Activated CD8-positive, alpha-beta T cell treated with anti-CD3 and anti-CD28 coated beads, Interleukin-2, amount 10 ng/mL, durations not matched to agents 7 days and 5 days (primary cell): ENCODE measurements around the gene FGFR3. TPM values are rescaled to one million over a fixed set of nuclear protein-coding genes. Genes with fewer than 3 reads are reported as not detected.
A peak's percentile ranks its signal among the peaks of the same experiment; 100 is the strongest.

ENCODE experiments used
- ATAC-seq: fragments of 150-1000 bp; cut with Tn5 transposase; one replicate; pipeline ENCODE4 v1.10.0; 2021; ENCODE audit warnings: moderate library complexity
- CTCF ChIA-PET: fragments of 350-600 bp; sonication (Branson Sonifier 250); formaldehyde crosslinking; loops from one replicate; lab custom pipeline; 2021; ENCODE audit warnings: antibody characterized with exemption; lab: Charles Lee
- POLR2A ChIA-PET: fragments of 350-600 bp; sonication (Branson Sonifier 250); formaldehyde crosslinking; loops from one replicate; lab custom pipeline; 2021; ENCODE audit warnings: antibody characterized with exemption; lab: Charles Lee
- DNase-seq: peaks from one replicate; pipeline ENCODE4 v3.0.0-alpha.2; 2020
- H3K27ac Mint-ChIP-seq: one replicate; pipeline ENCODE4 v1.8.0; 2021; ENCODE audit warnings: mild to moderate bottlenecking, mixed read lengths
- H3K27me3 Mint-ChIP-seq: one replicate; pipeline ENCODE4 v1.8.0; 2021; ENCODE audit warnings: low read depth, mixed read lengths
- H3K36me3 Mint-ChIP-seq: one replicate; pipeline ENCODE4 v1.8.0; 2021; ENCODE audit warnings: low read depth, mixed read lengths
- H3K4me1 Mint-ChIP-seq: one replicate; pipeline ENCODE4 v1.8.0; 2021; ENCODE audit warnings: low read depth, mixed read lengths
- H3K4me3 Mint-ChIP-seq: one replicate; pipeline ENCODE4 v1.8.0; 2021; ENCODE audit warnings: mild to moderate bottlenecking, mixed read lengths
- H3K9me3 Mint-ChIP-seq: one replicate; pipeline ENCODE4 v1.8.0; 2022; ENCODE audit warnings: mixed read lengths; ENCODE audit not compliant: insufficient read depth
- total RNA-seq, 2 experiments: library from RNA; stranded (reverse); gene quantifications; one replicate each; pipeline ENCODE4 v1.2.3, GENCODE V29; 2021

FGFR3 gene
- total RNA-seq, 2 experiments from 2014 or later: 0.34 to 0.37 TPM

GRCh38 chr4:1784395-1784788 is 8.7 kb upstream of the FGFR3 start:
- no peaks in the 10 kb centered on the region for H3K27me3 Mint-ChIP-seq
- CTCF ChIA-PET: no interaction called here
- H3K27ac Mint-ChIP-seq: no peak overlapping the region
- DNase-seq: no peak
- H3K36me3 Mint-ChIP-seq: no peaks in the 10 kb centered on the region
- no peaks in the 10 kb centered on the region for H3K9me3 Mint-ChIP-seq
- no peaks in the 10 kb centered on the region for H3K4me1 Mint-ChIP-seq
- no peak for ATAC-seq
- POLR2A ChIA-PET: no interaction called here
- no peak overlapping the region for H3K4me3 Mint-ChIP-seq

GRCh38 chr4:1784789-1785591 is 8.1 kb upstream of the FGFR3 start:
- Mint-ChIP-seq H3K4me3 (no peak overlapping the region), H3K27ac (no peak overlapping the region), H3K4me1 (no peaks in the 10 kb centered on the region), H3K27me3 (no peaks in the 10 kb centered on the region), H3K36me3 (no peaks in the 10 kb centered on the region), H3K9me3 (no peaks in the 10 kb centered on the region)
- DNase-seq (no peak), ATAC-seq (no peak)
- ChIA-PET CTCF (no interaction called here), POLR2A (no interaction called here)

GRCh38 chr4:1785592-1785991 is 7.5 kb upstream of the FGFR3 start:
- ChIA-PET CTCF (no interaction called here), POLR2A (no interaction called here)
- ATAC-seq (no peak), DNase-seq (no peak)
- H3K4me1 Mint-ChIP-seq: no peaks in the 10 kb centered on the region
- H3K27me3 Mint-ChIP-seq: no peaks in the 10 kb centered on the region
- no peaks in the 10 kb centered on the region for H3K36me3 Mint-ChIP-seq
- H3K4me3 Mint-ChIP-seq: no peak overlapping the region
- H3K27ac Mint-ChIP-seq: no peak overlapping the region
- H3K9me3 Mint-ChIP-seq: no peaks in the 10 kb centered on the region

GRCh38 chr4:1786544-1787362 is 6.3 kb upstream of the FGFR3 start:
- ChIA-PET POLR2A (no interaction called here), CTCF (no interaction called here)
- Mint-ChIP-seq H3K27me3 (peaks cover 3% of the 10 kb centered on the region), H3K4me3 (no peak overlapping the region), H3K27ac (no peak overlapping the region), H3K9me3 (no peaks in the 10 kb centered on the region), H3K4me1 (no peaks in the 10 kb centered on the region), H3K36me3 (no peaks in the 10 kb centered on the region)
- DNase-seq: no peak
- ATAC-seq: no peak

GRCh38 chr4:1787411-1788077 is 5.5 kb upstream of the FGFR3 start:
- ChIA-PET CTCF (no interaction called here), POLR2A (no interaction called here)
- no peak overlapping the region for H3K4me3 Mint-ChIP-seq
- no peaks in the 10 kb centered on the region for H3K9me3 Mint-ChIP-seq
- no peak for DNase-seq
- peaks cover 5% of the 10 kb centered on the region for H3K27me3 Mint-ChIP-seq
- no peak for ATAC-seq
- no peaks in the 10 kb centered on the region for H3K36me3 Mint-ChIP-seq
- H3K27ac Mint-ChIP-seq: no peak overlapping the region
- no peaks in the 10 kb centered on the region for H3K4me1 Mint-ChIP-seq

- ChIA-PET POLR2A (interaction anchor here (0.7 kb wide), 1 partner anchor 11 kb away, joined by 3 read pairs; no protein-coding TSS in a partner anchor), CTCF (interaction anchor here (0.7 kb wide), 1 partner anchor 21 kb away, joined by 3 read pairs; no protein-coding TSS in a partner anchor)
- ATAC-seq (no peak), DNase-seq (no peak)
- H3K4me1 Mint-ChIP-seq: no peaks in the 10 kb centered on the region
- H3K36me3 Mint-ChIP-seq: no peaks in the 10 kb centered on the region
- no peak overlapping the region for H3K4me3 Mint-ChIP-seq
- no peak overlapping the region for H3K27ac Mint-ChIP-seq
- peaks cover 5% of the 10 kb centered on the region for H3K27me3 Mint-ChIP-seq
- no peaks in the 10 kb centered on the region for H3K9me3 Mint-ChIP-seq
These were observed 4.7 kb upstream of the FGFR3 start for GRCh38 chr4:1788254-1788973.

- CTCF ChIA-PET: no interaction called here
- no peaks in the 10 kb centered on the region for H3K4me1 Mint-ChIP-seq
These were observed 3.5 kb upstream of the FGFR3 start for GRCh38 chr4:1789552-1789951.

GRCh38 chr4:1790005-1790404 is 3.1 kb upstream of the FGFR3 start:
- CTCF ChIA-PET: no interaction called here
- POLR2A ChIA-PET: no interaction called here

More at GRCh38 chr4:1789552-1789951, 3.5 kb upstream of the FGFR3 start:
- no peak overlapping the region for H3K27ac Mint-ChIP-seq
- no peaks in the 10 kb centered on the region for H3K36me3 Mint-ChIP-seq
- POLR2A ChIA-PET: no interaction called here
- no peak for DNase-seq
- H3K9me3 Mint-ChIP-seq: no peaks in the 10 kb centered on the region
- peaks cover 5% of the 10 kb centered on the region for H3K27me3 Mint-ChIP-seq
- H3K4me3 Mint-ChIP-seq: no peak overlapping the region
- ATAC-seq: no peak

GRCh38 chr4:1792158-1792831 is 798 bp upstream of the FGFR3 start:
- ATAC-seq: no peak
- Mint-ChIP-seq H3K27ac (no peak overlapping the region), H3K4me3 (peak overlapping the region; percentile 18), H3K9me3 (no peaks in the 10 kb centered on the region), H3K27me3 (peaks cover 16% of the 10 kb centered on the region), H3K36me3 (no peaks in the 10 kb centered on the region), H3K4me1 (no peaks in the 10 kb centered on the region)
- ChIA-PET CTCF (interaction anchor here (1.0 kb wide), 1 partner anchor 44 kb away, joined by 3 read pairs; no protein-coding TSS in a partner anchor), POLR2A (interaction anchor here (1.1 kb wide), 1 partner anchor 15 kb away, joined by 3 read pairs; no protein-coding TSS in a partner anchor)
- no peak for DNase-seq

More at GRCh38 chr4:1790005-1790404, 3.1 kb upstream of the FGFR3 start:
- H3K9me3 Mint-ChIP-seq: no peaks in the 10 kb centered on the region
- H3K4me3 Mint-ChIP-seq: no peak overlapping the region
- DNase-seq (no peak), ATAC-seq (no peak)
- H3K4me1 Mint-ChIP-seq: no peaks in the 10 kb centered on the region
- H3K27ac Mint-ChIP-seq: no peak overlapping the region
- H3K36me3 Mint-ChIP-seq: no peaks in the 10 kb centered on the region
- H3K27me3 Mint-ChIP-seq: peaks cover 5% of the 10 kb centered on the region

- ATAC-seq: peak; percentile 31
- peaks cover 16% of the 10 kb centered on the region for H3K27me3 Mint-ChIP-seq
- H3K9me3 Mint-ChIP-seq: no peaks in the 10 kb centered on the region
- no peaks in the 10 kb centered on the region for H3K4me1 Mint-ChIP-seq
- POLR2A ChIA-PET: interaction anchor here (1.1 kb wide), 1 partner anchor 16 kb away, joined by 3 read pairs; no protein-coding TSS in a partner anchor
- DNase-seq: peak; percentile 57
- no peak overlapping the region for H3K4me3 Mint-ChIP-seq
- H3K27ac Mint-ChIP-seq: no peak overlapping the region
- no peaks in the 10 kb centered on the region for H3K36me3 Mint-ChIP-seq
- CTCF ChIA-PET: no interaction called here
These were observed 375 bp downstream of the FGFR3 start for GRCh38 chr4:1793496-1793840.
